ENCODE results near the gene RAPGEF4.
A peak's percentile ranks its signal among the peaks of the same experiment; 100 is the strongest.

RAPGEF4 gene

GRCh38 chr2:172944794-172945509 lies 209.3 kb downstream of the RAPGEF4 start:
- DNase-seq, result no peak

GRCh38 chr2:172945510-172945850 lies 209.8 kb downstream of the RAPGEF4 start:
- DNase-seq, result no peak

GRCh38 chr2:172947461-172948153 lies 212.0 kb downstream of the RAPGEF4 start:
- DNase-seq, result no peak

- no peak for DNase-seq
These were observed 213.9 kb downstream of the RAPGEF4 start for GRCh38 chr2:172949522-172949921.

- DNase-seq, result no peak
These were observed 214.9 kb downstream of the RAPGEF4 start for GRCh38 chr2:172950565-172950964.

- DNase-seq, result no peak
These were observed 215.9 kb downstream of the RAPGEF4 start for GRCh38 chr2:172951554-172951953.

- no peak for DNase-seq
These were observed 217.8 kb downstream of the RAPGEF4 start for GRCh38 chr2:172953411-172953810.

GRCh38 chr2:172953970-172954852 lies 218.6 kb downstream of the RAPGEF4 start:
- peak; percentile 9 for DNase-seq

GRCh38 chr2:172955587-172955986 lies 219.9 kb downstream of the RAPGEF4 start:
- no peak for DNase-seq

GRCh38 chr2:172957734-172958133 lies 222.1 kb downstream of the RAPGEF4 start:
- DNase-seq, result no peak

- no peak for DNase-seq
These were observed 226.4 kb downstream of the RAPGEF4 start for GRCh38 chr2:172962082-172962481.

GRCh38 chr2:172962824-172963223 lies 227.2 kb downstream of the RAPGEF4 start:
- peak; percentile 9 for DNase-seq

GRCh38 chr2:172964511-172965139 lies 229.0 kb downstream of the RAPGEF4 start:
- no peak for DNase-seq

GRCh38 chr2:172965433-172966212 lies 230.0 kb downstream of the RAPGEF4 start:
- DNase-seq, result peak; percentile 4

- no peak for DNase-seq
These were observed 231.7 kb downstream of the RAPGEF4 start for GRCh38 chr2:172967036-172967982.

- DNase-seq, result peak; percentile 26
These were observed 232.4 kb downstream of the RAPGEF4 start for GRCh38 chr2:172968061-172968469.

GRCh38 chr2:172969166-172969565 lies 233.5 kb downstream of the RAPGEF4 start:
- DNase-seq, result no peak

GRCh38 chr2:172969609-172970008 lies 234.0 kb downstream of the RAPGEF4 start:
- peak; percentile 1 for DNase-seq

GRCh38 chr2:172970660-172971059 lies 235.0 kb downstream of the RAPGEF4 start:
- no peak for DNase-seq

GRCh38 chr2:172972005-172972619 lies 236.5 kb downstream of the RAPGEF4 start:
- DNase-seq, result peak; percentile 19

GRCh38 chr2:172974762-172975161 lies 239.1 kb downstream of the RAPGEF4 start:
- DNase-seq, result no peak

Data from kidney glomerular epithelial cell (primary cell).